Hepatocyte (in vitro differentiated cells): ENCODE results near the gene TNFAIP2. TPM values are rescaled to one million over a fixed set of nuclear protein-coding genes. Genes with fewer than 3 reads are reported as not detected.

Source experiments
- DNase-seq: peaks from one replicate; pipeline ENCODE4 v3.0.0-alpha.2; 2016; ENCODE audit warnings: low spot score
- H2AFZ ChIP-seq: fragments of 200-600 bp; sonication (generic); 2 replicates; pipeline ENCODE4 v1.6.0; 2016; ENCODE audit warnings: antibody characterized with exemption, mild to moderate bottlenecking
- H3K27ac ChIP-seq: fragments of 200-600 bp; sonication (generic); 2 replicates; pipeline ENCODE4 v1.5.1; 2016; ENCODE audit warnings: mild to moderate bottlenecking
- H3K27me3 ChIP-seq: fragments of 200-600 bp; sonication (generic); 2 replicates; pipeline ENCODE4 v1.6.1; 2016
- H3K36me3 ChIP-seq: fragments of 200-600 bp; sonication (generic); replicated peaks from 2 replicates; pipeline ENCODE4 v1.5.1; 2016; ENCODE audit warnings: low read depth; ENCODE audit not compliant: insufficient read depth
- H3K4me1 ChIP-seq: fragments of 200-600 bp; sonication (generic); 2 replicates; pipeline ENCODE4 v1.5.1; 2016; ENCODE audit warnings: mild to moderate bottlenecking, moderate library complexity; ENCODE audit not compliant: insufficient read depth
- H3K4me2 ChIP-seq: fragments of 200-600 bp; sonication (generic); 2 replicates; pipeline ENCODE4 v1.6.0; 2016
- H3K4me3 ChIP-seq: fragments of 200-600 bp; sonication (generic); 2 replicates; pipeline ENCODE4 v1.5.1; 2016; ENCODE audit warnings: mild to moderate bottlenecking
- H3K79me2 ChIP-seq: fragments of 200-600 bp; sonication (generic); 2 replicates; pipeline ENCODE4 v1.6.0; 2017; ENCODE audit warnings: mild to moderate bottlenecking
- H3K9me2 ChIP-seq: fragments of 200-600 bp; sonication (generic); replicated peaks from 2 replicates; pipeline ENCODE4 v1.6.0; 2017; ENCODE audit warnings: mild to moderate bottlenecking; ENCODE audit not compliant: insufficient read depth
- H3K9me3 ChIP-seq: fragments of 200-600 bp; sonication (generic); 2 replicates; pipeline ENCODE4 v1.5.1; 2016; ENCODE audit warnings: low read depth, mild to moderate bottlenecking
- H4K20me1 ChIP-seq: fragments of 200-600 bp; sonication (generic); 2 replicates; pipeline ENCODE4 v1.6.0; 2016; ENCODE audit warnings: mild to moderate bottlenecking; ENCODE audit not compliant: insufficient read depth, poor library complexity, severe bottlenecking
- EZH2 ChIP-seq: fragments of 200-600 bp; sonication (generic); IDR thresholded peaks from 2 replicates; pipeline ENCODE4 v1.6.1; 2016; ENCODE audit warnings: antibody characterized with exemption, mild to moderate bottlenecking, borderline replicate concordance
- EZH2phosphoT487 ChIP-seq: fragments of 200-600 bp; sonication (generic); IDR thresholded peaks from one replicate; pipeline ENCODE4 v1.6.1; 2018; ENCODE audit warnings: antibody characterized with exemption, mild to moderate bottlenecking, low read depth, moderate library complexity; ENCODE audit not compliant: unreplicated experiment, severe bottlenecking
- WGBS: methylation state at CpG from one replicate; pipeline ENCODE4 v1.1.6; 2016; ENCODE audit warnings: low lambda C conversion rate; ENCODE audit errors: missing lambda C conversion rate; 5-methylcytosine and 5-hydroxymethylcytosine counted together
- polyA plus RNA-seq: library from polyadenylated mRNA; unstranded; fragments of >200 nt; fragmentation: Nextera tagmentation; extraction: Ambion mirVana; gene quantifications from 2 replicates; pipeline ENCODE4 v1.2.1, GENCODE V29; 2016
- total RNA-seq: library from RNA; depleted of rRNA; stranded (reverse); fragments of >200 nt; gene quantifications from 2 replicates; pipeline ENCODE4 v1.2.3, GENCODE V29; 2014
- TF ChIP-seq, protein P1 (sequence below): fragments of 200-600 bp; sonication (generic); IDR thresholded peaks from 2 replicates; pipeline ENCODE4 v1.5.1; 2016; ENCODE audit warnings: antibody characterized with exemption, mild to moderate bottlenecking; ENCODE audit not compliant: poor library complexity

The TNFAIP2 gene
- total and polyA plus RNA-seq, 2 experiments from 2014 or later = 14.2 to 16.0 TPM

DNA sequence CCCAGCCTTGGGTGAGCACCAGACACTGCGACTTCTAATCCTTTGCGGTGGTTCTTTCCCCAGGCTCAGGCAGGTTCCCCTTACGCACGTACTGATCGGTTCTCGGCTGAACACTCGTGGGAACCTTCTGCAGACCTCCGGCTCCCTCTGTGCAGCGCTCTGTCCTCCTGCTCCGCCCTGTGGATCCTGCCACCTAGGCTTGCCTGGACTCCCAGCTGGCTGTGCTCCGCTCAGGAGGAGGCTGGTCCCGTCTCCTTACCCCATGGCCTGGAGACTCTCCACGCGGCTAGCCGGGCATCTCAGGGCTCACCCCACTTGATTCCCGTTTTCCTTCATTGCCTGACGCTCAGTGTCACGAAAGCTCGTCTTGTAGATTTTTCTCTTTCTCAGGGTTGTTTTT is 34.7 kb downstream of the TNFAIP2 start:
- peaks cover 11% of the 10 kb centered on the region for H3K4me1 ChIP-seq
- no peak overlapping the region for H3K4me3 ChIP-seq
- H4K20me1 ChIP-seq = no peaks in the 10 kb centered on the region
- WGBS = 94% methylated on average over 19 of the region's 19 CpGs
- H3K9me3 ChIP-seq = no peaks in the 10 kb centered on the region
- H3K27me3 ChIP-seq = no peaks in the 10 kb centered on the region
- no peak for DNase-seq
- no peak overlapping the region for H3K4me2 ChIP-seq
- H3K36me3 ChIP-seq = no peaks in the 10 kb centered on the region
- no peak overlapping the region for H2AFZ ChIP-seq
- H3K79me2 ChIP-seq = no peaks in the 10 kb centered on the region
- H3K9me2 ChIP-seq = no peaks in the 10 kb centered on the region
- TF ChIP-seq, protein P1, sequence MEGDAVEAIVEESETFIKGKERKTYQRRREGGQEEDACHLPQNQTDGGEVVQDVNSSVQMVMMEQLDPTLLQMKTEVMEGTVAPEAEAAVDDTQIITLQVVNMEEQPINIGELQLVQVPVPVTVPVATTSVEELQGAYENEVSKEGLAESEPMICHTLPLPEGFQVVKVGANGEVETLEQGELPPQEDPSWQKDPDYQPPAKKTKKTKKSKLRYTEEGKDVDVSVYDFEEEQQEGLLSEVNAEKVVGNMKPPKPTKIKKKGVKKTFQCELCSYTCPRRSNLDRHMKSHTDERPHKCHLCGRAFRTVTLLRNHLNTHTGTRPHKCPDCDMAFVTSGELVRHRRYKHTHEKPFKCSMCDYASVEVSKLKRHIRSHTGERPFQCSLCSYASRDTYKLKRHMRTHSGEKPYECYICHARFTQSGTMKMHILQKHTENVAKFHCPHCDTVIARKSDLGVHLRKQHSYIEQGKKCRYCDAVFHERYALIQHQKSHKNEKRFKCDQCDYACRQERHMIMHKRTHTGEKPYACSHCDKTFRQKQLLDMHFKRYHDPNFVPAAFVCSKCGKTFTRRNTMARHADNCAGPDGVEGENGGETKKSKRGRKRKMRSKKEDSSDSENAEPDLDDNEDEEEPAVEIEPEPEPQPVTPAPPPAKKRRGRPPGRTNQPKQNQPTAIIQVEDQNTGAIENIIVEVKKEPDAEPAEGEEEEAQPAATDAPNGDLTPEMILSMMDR = no peak
- TF ChIP-seq EZH2phosphoT487 (no peak), EZH2 (no peak)
- no peak overlapping the region for H3K27ac ChIP-seq

DNA sequence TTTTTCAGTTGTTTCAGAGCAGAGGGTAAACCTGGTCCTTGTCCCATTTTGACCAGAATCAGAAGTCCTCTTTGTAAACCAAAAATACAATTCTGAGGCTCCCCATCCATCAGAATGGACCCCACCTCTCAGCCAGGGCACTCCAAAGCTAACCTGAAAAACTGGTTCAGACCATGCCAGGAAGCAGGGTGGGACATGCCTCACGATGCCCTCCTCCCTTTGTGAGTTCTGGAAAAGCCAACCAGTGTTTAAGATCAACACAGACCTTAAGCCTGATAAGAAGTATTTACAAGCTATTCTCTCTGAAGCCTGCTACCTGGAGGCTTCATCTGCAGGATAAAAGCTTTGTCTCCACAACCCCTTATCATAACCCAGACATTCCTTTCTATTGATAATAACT is 35.4 kb downstream of the TNFAIP2 start:
- H3K4me3 ChIP-seq = no peak overlapping the region
- peaks cover 11% of the 10 kb centered on the region for H3K4me1 ChIP-seq
- H3K9me2 ChIP-seq = no peaks in the 10 kb centered on the region
- no peaks in the 10 kb centered on the region for H3K79me2 ChIP-seq
- no peaks in the 10 kb centered on the region for H3K27me3 ChIP-seq
- H2AFZ ChIP-seq = no peak overlapping the region
- DNase-seq = no peak
- no peak overlapping the region for H3K27ac ChIP-seq
- H3K9me3 ChIP-seq = no peaks in the 10 kb centered on the region
- no peak overlapping the region for H3K4me2 ChIP-seq
- no peaks in the 10 kb centered on the region for H3K36me3 ChIP-seq
- TF ChIP-seq EZH2phosphoT487 (no peak), EZH2 (no peak)
- TF ChIP-seq, protein P1 = no peak
- H4K20me1 ChIP-seq = no peaks in the 10 kb centered on the region
- WGBS = 21% methylated on average over 1 of the region's 1 CpG

DNA sequence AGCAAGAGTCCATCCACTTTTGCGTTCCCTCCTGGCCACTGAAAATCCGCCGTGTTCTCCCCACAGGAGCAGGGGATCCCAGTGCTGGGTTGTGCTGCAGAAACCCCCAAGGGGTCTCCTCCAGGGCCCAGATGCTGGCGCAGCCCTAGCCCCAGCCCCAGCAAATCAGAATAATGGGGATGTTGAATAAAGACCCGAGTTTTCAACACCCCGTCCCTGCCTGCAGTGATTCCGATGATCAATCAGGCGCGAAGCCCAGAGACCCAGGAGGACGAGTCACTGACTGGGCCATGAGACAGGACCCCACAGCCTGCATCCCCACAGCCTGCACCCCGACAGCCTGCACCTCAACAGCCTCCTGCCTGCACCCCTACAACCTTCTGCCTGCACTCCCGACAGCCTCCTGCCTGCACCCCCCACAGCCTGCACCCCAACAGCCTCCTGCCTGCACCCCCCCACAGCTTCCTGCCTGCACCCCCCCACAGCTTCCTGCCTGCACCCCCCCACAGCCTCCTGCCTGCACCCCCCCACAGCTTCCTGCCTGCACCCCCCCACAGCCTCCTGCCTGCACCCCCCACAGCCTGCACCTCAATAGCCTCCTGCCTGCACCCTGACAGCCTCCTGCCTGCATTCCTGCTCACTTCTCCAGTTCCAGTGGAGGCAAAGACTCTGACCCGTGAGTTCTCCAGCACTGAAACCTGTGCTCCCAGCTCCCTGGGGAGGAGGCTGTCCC is 37.2 kb downstream of the TNFAIP2 start:
- Histone ChIP-seq H4K20me1 (no peaks in the 10 kb centered on the region), H3K27me3 (no peaks in the 10 kb centered on the region), H3K36me3 (no peaks in the 10 kb centered on the region), H3K27ac (no peak overlapping the region), H3K4me3 (no peak overlapping the region), H3K4me1 (peaks cover 11% of the 10 kb centered on the region), H3K9me3 (no peaks in the 10 kb centered on the region), H2AFZ (no peak overlapping the region), H3K79me2 (no peaks in the 10 kb centered on the region), H3K4me2 (no peak overlapping the region), H3K9me2 (no peaks in the 10 kb centered on the region)
- WGBS = 92% methylated on average over 13 of the region's 13 CpGs
- TF ChIP-seq EZH2 = no peak
- no peak for TF ChIP-seq EZH2phosphoT487
- TF ChIP-seq, protein P1 = no peak
- no peak for DNase-seq
